Kidney epithelial cell (primary cell): ENCODE data around the gene RPH3AL. TPM values are rescaled to one million over a fixed set of nuclear protein-coding genes. Genes with fewer than 3 reads are reported as not detected.

Experiments used
- DNase-seq: peaks from one replicate; pipeline ENCODE4 v3.0.0-alpha.2; 2010; ENCODE audit warnings: low read depth
- H3K27me3 ChIP-seq: 2 replicates; pipeline ENCODE4 v1.6.0; 2011; ENCODE audit warnings: low read length; ENCODE audit not compliant: control insufficient read depth, insufficient read depth
- H3K36me3 ChIP-seq: 2 replicates; pipeline ENCODE4 v1.5.1; 2011; ENCODE audit warnings: low read length; ENCODE audit not compliant: control insufficient read depth, insufficient read depth
- H3K4me3 ChIP-seq: 2 replicates; pipeline ENCODE4 v1.5.1; 2011; ENCODE audit warnings: low read depth, mild to moderate bottlenecking, control low read depth, low read length
- total RNA-seq: library from RNA; depleted of rRNA; stranded (reverse); fragments of >200 nt; gene quantifications from 2 replicates; pipeline ENCODE4 v1.2.3, GENCODE V29; 2015
- TF ChIP-seq, protein P1 (sequence below): IDR thresholded peaks from 2 replicates; pipeline ENCODE4 v1.5.1; 2011; ENCODE audit warnings: mild to moderate bottlenecking, moderate library complexity, low read length, control low read depth, inconsistent platforms; ENCODE audit not compliant: insufficient read depth, poor library complexity, severe bottlenecking

The RPH3AL gene
- total RNA-seq, 1 donor from 2014 or later: 15.1 TPM

DNA sequence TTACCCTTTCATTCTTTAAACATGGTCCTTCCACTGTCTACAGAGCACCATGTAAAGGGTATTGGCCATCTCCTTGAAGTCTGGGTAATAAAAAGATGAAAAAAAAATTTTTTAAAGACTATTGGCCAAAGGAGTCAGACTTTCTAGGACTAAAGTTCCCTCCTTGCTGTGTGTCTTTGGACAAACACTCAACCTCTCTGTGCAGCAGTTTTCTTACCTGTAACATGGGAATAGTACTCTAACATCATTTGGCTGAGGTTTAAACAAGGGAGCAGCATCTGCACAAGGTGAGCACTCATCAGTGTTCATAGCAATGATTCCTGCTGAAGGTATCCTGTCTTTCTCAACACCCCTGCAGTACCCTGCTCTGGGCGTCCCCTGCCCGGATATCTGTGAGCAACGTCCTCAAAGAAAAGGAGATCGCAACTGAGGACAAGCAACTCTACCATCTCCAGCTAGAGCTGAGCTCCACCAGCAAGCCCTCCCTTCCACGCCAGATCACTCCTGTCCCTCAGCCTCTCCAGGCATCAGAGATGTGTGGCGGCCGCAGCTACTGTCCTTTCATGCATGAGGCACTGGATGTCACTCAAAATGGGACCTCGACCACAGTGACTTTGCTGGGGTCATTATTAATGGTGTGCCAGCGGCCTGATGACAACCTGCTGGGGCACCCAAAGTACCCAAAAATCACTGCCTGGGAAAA lies 29.5 kb upstream of the RPH3AL start:
- Histone ChIP-seq H3K4me3 (no peak overlapping the region), H3K27me3 (no peaks in the 10 kb centered on the region), H3K36me3 (no peaks in the 10 kb centered on the region)
- TF ChIP-seq, protein P1, sequence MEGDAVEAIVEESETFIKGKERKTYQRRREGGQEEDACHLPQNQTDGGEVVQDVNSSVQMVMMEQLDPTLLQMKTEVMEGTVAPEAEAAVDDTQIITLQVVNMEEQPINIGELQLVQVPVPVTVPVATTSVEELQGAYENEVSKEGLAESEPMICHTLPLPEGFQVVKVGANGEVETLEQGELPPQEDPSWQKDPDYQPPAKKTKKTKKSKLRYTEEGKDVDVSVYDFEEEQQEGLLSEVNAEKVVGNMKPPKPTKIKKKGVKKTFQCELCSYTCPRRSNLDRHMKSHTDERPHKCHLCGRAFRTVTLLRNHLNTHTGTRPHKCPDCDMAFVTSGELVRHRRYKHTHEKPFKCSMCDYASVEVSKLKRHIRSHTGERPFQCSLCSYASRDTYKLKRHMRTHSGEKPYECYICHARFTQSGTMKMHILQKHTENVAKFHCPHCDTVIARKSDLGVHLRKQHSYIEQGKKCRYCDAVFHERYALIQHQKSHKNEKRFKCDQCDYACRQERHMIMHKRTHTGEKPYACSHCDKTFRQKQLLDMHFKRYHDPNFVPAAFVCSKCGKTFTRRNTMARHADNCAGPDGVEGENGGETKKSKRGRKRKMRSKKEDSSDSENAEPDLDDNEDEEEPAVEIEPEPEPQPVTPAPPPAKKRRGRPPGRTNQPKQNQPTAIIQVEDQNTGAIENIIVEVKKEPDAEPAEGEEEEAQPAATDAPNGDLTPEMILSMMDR: no peak
- no peak for DNase-seq

DNA sequence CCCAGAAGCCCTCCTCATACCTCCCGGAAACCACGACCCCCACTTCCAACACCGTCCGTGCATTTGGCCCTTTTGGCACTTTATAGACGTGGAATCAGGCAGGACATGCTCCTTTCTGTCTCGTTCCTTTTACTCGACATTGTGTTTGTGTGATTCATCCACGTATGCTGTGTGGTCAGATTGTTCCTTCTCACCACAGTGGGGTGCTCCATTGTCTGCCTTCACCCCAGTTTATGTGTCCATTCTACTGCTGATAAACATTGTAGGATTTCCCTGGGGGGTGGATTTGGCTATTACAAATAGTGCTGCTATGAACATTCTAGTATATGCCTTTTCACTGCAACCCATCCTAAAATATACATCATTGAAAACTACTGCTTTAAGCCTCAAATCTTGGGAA lies 28.9 kb upstream of the RPH3AL start:
- H3K4me3 ChIP-seq: no peak overlapping the region
- DNase-seq: no peak
- H3K36me3 ChIP-seq: no peaks in the 10 kb centered on the region
- TF ChIP-seq, protein P1: no peak
- H3K27me3 ChIP-seq: no peaks in the 10 kb centered on the region

DNA sequence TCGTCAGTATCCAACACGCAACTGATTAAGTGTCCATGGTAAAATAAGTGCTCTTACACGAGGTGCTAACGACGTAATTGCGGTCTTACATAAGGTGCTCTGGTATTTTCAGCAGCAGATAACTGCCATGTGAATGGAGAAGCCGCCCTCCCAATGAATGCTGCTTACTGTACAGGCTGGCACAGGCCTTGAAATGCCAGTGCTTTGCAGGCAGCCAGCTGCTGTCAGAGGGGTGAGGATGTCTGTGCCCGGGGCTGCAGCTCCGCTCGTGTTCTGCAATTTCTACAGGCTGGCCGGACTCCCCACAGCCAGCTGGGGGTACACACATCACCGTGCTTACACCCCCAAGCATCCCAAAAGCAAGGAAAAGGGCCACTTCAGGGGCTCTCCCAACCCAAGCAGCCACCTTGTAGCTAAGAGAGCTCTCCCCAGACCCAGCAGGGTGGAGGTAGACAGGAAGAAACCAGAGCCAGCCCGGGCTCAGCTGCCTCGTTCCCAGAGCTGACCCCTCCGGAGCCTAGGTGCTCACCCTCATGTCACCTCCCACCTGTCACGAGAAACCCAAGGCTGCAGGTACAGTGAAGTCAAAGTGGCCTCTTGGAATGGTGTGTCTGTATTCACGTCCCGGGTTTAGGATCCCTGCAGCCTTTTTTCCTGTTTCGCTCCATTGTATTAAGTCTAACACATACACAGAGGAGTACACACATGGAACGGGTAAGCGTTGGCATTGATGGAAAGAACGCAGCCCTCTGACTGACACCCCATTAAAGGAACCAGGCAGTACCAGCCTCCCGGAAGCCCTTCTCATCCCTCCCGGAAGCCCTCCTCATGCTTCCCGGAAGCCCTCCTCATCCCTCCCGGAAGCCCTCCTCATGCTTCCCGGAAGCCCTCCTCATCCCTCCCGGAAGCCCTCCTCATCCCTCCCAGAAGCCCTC lies 27.2 kb upstream of the RPH3AL start:
- Histone ChIP-seq H3K4me3 (no peak overlapping the region), H3K36me3 (no peaks in the 10 kb centered on the region), H3K27me3 (no peaks in the 10 kb centered on the region)
- no peak for DNase-seq
- TF ChIP-seq, protein P1: no peak

DNA sequence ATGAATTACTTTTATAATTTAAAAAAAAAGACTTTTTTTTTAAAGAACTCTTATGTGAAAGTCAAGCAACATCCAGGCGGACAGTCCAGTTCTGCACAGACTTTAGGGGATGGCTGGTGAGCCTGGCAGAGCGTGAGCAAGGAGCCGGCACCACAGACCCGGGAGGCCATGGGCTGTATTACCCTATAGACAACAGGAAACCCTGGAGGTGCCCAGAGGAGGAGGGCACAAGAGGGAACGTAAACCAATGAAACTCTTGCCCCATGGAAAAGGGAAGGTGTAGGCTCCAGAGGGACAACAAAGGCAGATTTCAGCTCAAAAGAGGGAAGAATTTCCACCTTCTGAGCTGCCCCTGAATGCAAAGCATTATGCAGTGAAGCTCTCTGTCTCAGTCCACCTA lies 25.5 kb upstream of the RPH3AL start:
- no peak for DNase-seq
- no peaks in the 10 kb centered on the region for H3K27me3 ChIP-seq
- TF ChIP-seq, protein P1: no peak
- no peak overlapping the region for H3K4me3 ChIP-seq
- no peaks in the 10 kb centered on the region for H3K36me3 ChIP-seq

DNA sequence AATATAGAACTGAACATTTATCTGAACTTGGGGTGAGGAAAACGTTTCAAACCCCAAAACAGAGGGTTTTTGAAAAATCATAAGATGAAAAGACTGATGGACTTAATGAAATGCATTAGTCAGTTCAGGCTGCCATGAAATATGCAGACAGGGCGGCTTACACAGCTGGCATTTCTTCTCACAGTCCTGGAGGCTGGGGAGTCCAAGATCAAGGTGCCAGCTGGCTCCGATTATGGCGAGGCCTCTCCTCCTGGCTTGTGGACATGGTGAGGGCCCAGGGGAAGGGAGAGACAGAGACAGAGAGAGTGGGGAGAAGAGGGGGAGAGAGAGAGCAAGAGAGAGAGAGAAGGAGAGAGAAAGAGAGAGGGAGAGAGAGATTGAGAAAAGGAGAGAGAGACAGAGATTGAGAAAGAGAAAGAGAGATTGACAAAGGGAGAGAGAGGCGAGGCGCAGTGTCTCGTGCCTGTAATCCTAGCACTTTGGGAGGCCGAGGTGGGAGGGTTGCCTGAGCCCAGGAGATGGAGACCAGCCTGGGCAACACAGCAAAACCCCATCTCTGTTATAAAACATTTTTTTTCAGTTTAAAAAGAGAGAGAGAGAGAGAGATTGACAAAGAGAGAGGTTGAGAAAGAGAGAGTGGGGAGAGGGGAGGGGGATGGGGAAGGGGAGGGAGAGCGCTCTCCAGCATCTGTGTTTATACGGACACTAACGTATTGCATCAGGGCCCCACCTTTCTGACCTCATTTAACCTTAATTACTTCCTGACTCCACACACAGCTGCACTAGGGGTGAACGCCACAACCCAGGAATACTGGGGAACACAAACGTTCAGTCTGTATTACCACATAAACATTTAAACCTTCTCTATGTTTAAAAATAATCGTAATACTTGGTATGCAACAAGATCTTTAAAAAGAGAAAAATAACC lies 24.6 kb upstream of the RPH3AL start:
- Histone ChIP-seq H3K27me3 (no peaks in the 10 kb centered on the region), H3K36me3 (no peaks in the 10 kb centered on the region), H3K4me3 (no peak overlapping the region)
- TF ChIP-seq, protein P1: no peak
- DNase-seq: no peak
